GM12892 (cell line): ENCODE measurements around the gene SH3TC1.

Source experiments
- DNase-seq: peaks from one replicate; pipeline ENCODE4 v3.0.0; 2011; ENCODE audit not compliant: insufficient read length
- FAIRE-seq: peaks from 2 replicates; lab custom pipeline; 2011; peaks lifted over from hg19 to GRCh38; lab: Jason Lieb, UNC
- POLR2A ChIP-seq: IDR thresholded peaks from 2 replicates; pipeline ENCODE4 v1.6.1; 2011; ENCODE audit warnings: low read depth, low read length, control low read depth
- POLR2AphosphoS5 ChIP-seq: IDR thresholded peaks from 2 replicates; pipeline ENCODE4 v1.6.1; 2011; ENCODE audit warnings: low read depth, low read length, control low read depth
- TAF1 ChIP-seq: IDR thresholded peaks from 2 replicates; pipeline ENCODE4 v1.6.1; 2011; ENCODE audit warnings: low read depth, mild to moderate bottlenecking, control low read depth, low read length, borderline replicate concordance

SH3TC1 gene

GRCh38 chr4:8195841-8196458 lies 3.1 kb upstream of the SH3TC1 start:
- TF ChIP-seq POLR2AphosphoS5, result no peak
- TF ChIP-seq TAF1, result no peak
- TF ChIP-seq POLR2A, result no peak
- FAIRE-seq (no peak), DNase-seq (no peak)

GRCh38 chr4:8197521-8197920 lies 1.6 kb upstream of the SH3TC1 start:
- no peak for TF ChIP-seq TAF1
- FAIRE-seq (no peak), DNase-seq (no peak)

- FAIRE-seq, result peak; percentile 42
- DNase-seq, result no peak
- no peak for TF ChIP-seq POLR2A
Measured at GRCh38 chr4:8198206-8198905, 734 bp upstream of the SH3TC1 start.

GRCh38 chr4:8199594-8200301 lies 658 bp downstream of the SH3TC1 start:
- FAIRE-seq, result no peak
- no peak; the same call in 1 of the 2 replicates for TF ChIP-seq POLR2A
- no peak for TF ChIP-seq TAF1
- no peak for TF ChIP-seq POLR2AphosphoS5
- no peak for DNase-seq

GRCh38 chr4:8200302-8200975 lies 1.3 kb downstream of the SH3TC1 start:
- peak; percentile 96 for FAIRE-seq
- no peak for DNase-seq
- TF ChIP-seq TAF1 (no peak), POLR2A (no peak; the same call in 1 of the 2 replicates), POLR2AphosphoS5 (no peak)

- DNase-seq (peak; percentile 76), FAIRE-seq (peak; percentile 94)
- TF ChIP-seq POLR2A (peak; percentile 54; the same call in 1 of the 2 replicates), POLR2AphosphoS5 (no peak; the same call in 1 of the 2 replicates), TAF1 (no peak)
Measured at GRCh38 chr4:8201321-8201781, 2.3 kb downstream of the SH3TC1 start.

GRCh38 chr4:8202108-8203051 lies 3.3 kb downstream of the SH3TC1 start:
- FAIRE-seq, result no peak
- TF ChIP-seq POLR2A (no peak), TAF1 (no peak), POLR2AphosphoS5 (no peak)
- no peak for DNase-seq

- TF ChIP-seq POLR2A (no peak), POLR2AphosphoS5 (no peak), TAF1 (no peak)
- FAIRE-seq (no peak), DNase-seq (no peak)
Measured at GRCh38 chr4:8203052-8203401, 3.9 kb downstream of the SH3TC1 start.

GRCh38 chr4:8203817-8204216 lies 4.7 kb downstream of the SH3TC1 start:
- DNase-seq (no peak), FAIRE-seq (no peak)
- TF ChIP-seq TAF1 (no peak), POLR2A (no peak), POLR2AphosphoS5 (no peak)

- TF ChIP-seq TAF1, result no peak
- DNase-seq, result no peak
- no peak for FAIRE-seq
Measured at GRCh38 chr4:8204576-8205227, 5.6 kb downstream of the SH3TC1 start.

GRCh38 chr4:8205241-8205707 lies 6.2 kb downstream of the SH3TC1 start:
- TF ChIP-seq POLR2AphosphoS5 (no peak), POLR2A (no peak), TAF1 (no peak)
- DNase-seq, result no peak
- FAIRE-seq, result no peak
